SK-N-SH (cell line): ENCODE measurements around the gene PDE6B. TPM values are rescaled to one million over a fixed set of nuclear protein-coding genes. Genes with fewer than 3 reads are reported as not detected.

Experiments
- CTCF ChIA-PET: fragments of 300-600, 350-600 bp; formaldehyde crosslinking; extraction: SDS; loops from one replicate; lab custom pipeline; 2021; lab: Yijun Ruan, JAX
- POLR2A ChIA-PET: fragments of 350-600 bp; sonication (Branson Sonifier 250); formaldehyde crosslinking; extraction: SDS; loops from one replicate; lab custom pipeline; 2020; ENCODE audit warnings: antibody characterized with exemption, inconsistent platforms; lab: Yijun Ruan, JAX
- DNase-seq: peaks from one replicate; pipeline ENCODE4 v3.0.0; 2012
- H2AFZ ChIP-seq: fragments of 200-600 bp; sonication (generic); 2 replicates; pipeline ENCODE4 v1.8.1; 2016; ENCODE audit warnings: antibody characterized with exemption, mild to moderate bottlenecking, low read depth
- H3F3A ChIP-seq: fragments of 200-600 bp; sonication (generic); replicated peaks from 2 replicates; pipeline ENCODE3; 2016; ENCODE audit warnings: antibody characterized with exemption, mild to moderate bottlenecking; ENCODE audit not compliant: insufficient read depth
- H3K27ac ChIP-seq, 2 experiments: fragments of 200-500 bp in 1 of 2; fragments of 200-600 bp in 1 of 2; sonication (Bioruptor generic) in 1 of 2; sonication (generic), shearing (Covaris generic) in 1 of 2; 2 replicates each; pipeline versions ENCODE4 v1.5.1 to v1.6.1; 2014 to 2016; ENCODE audit warnings: low read depth in 2 of 2, inconsistent platforms in 1 of 2, low read length in 1 of 2, mild to moderate bottlenecking in 1 of 2, mixed read lengths in 1 of 2
- H3K27me3 ChIP-seq: fragments of 200-600 bp; sonication (generic), shearing (Covaris generic); 2 replicates; pipeline ENCODE4 v1.6.1; 2016; ENCODE audit warnings: mixed run types; ENCODE audit not compliant: insufficient read depth
- H3K36me3 ChIP-seq, 2 experiments: fragments of 200-500 bp in 1 of 2; fragments of 200-600 bp in 1 of 2; sonication (Bioruptor generic) in 1 of 2; sonication (generic) in 1 of 2; replicated peaks in 1 of 2; 2 replicates each; pipeline versions ENCODE3 to v1.5.1; 2014 to 2016; ENCODE audit warnings: low read length in 1 of 2, mild to moderate bottlenecking in 1 of 2; ENCODE audit not compliant: insufficient read depth in 2 of 2, control insufficient read depth in 1 of 2
- H3K4me1 ChIP-seq, 2 experiments: fragments of 200-500 bp in 1 of 2; fragments of 200-600 bp in 1 of 2; sonication (Bioruptor generic) in 1 of 2; sonication (generic), shearing (Covaris generic) in 1 of 2; 2 replicates each; pipeline versions ENCODE4 v1.5.1 to v1.6.1; 2014 to 2016; ENCODE audit warnings: low read depth in 1 of 2, low read length in 1 of 2, mixed run types in 1 of 2; ENCODE audit not compliant: insufficient read depth in 2 of 2, control insufficient read depth in 1 of 2
- H3K4me2 ChIP-seq: fragments of 200-600 bp; sonication (generic), shearing (Covaris generic); 2 replicates; pipeline ENCODE4 v1.6.1; 2017; ENCODE audit warnings: mixed run types
- H3K4me3 ChIP-seq, 2 experiments: fragments of 200-500 bp in 1 of 2; fragments of 200-600 bp in 1 of 2; sonication (Bioruptor generic) in 1 of 2; sonication (generic), shearing (Covaris generic) in 1 of 2; 2 replicates each; pipeline versions ENCODE4 v1.5.1 to v1.8.1; 2014 to 2016; ENCODE audit warnings: low read depth in 2 of 2, inconsistent platforms in 1 of 2, low read length in 1 of 2, mild to moderate bottlenecking in 1 of 2, mixed read lengths in 1 of 2, moderate library complexity in 1 of 2
- H3K79me2 ChIP-seq: fragments of 200-600 bp; sonication (generic); 2 replicates; pipeline ENCODE4 v1.8.1; 2017; ENCODE audit warnings: mild to moderate bottlenecking; ENCODE audit not compliant: insufficient read depth
- H3K9ac ChIP-seq: fragments of 200-600 bp; sonication (generic); 2 replicates; pipeline ENCODE4 v1.6.1; 2017; ENCODE audit warnings: mixed run types
- H3K9me2 ChIP-seq: fragments of 200-600 bp; sonication (generic); 2 replicates; pipeline ENCODE4 v1.6.1; 2017; ENCODE audit warnings: mixed run types
- H3K9me3 ChIP-seq: fragments of 200-600 bp; sonication (generic); 2 replicates; pipeline ENCODE4 v1.6.1; 2017; ENCODE audit warnings: mixed run types, mild to moderate bottlenecking, moderate library complexity
- H4K20me1 ChIP-seq: fragments of 200-600 bp; sonication (generic); 2 replicates; pipeline ENCODE4 v1.6.1; 2017; ENCODE audit warnings: mild to moderate bottlenecking, mixed run types; ENCODE audit not compliant: insufficient read depth
- ELF1 ChIP-seq: IDR thresholded peaks from 2 replicates; pipeline ENCODE4 v1.4.0; 2012
- EP300 ChIP-seq, 2 experiments: IDR thresholded peaks; 2 replicates each; pipeline versions ENCODE4 v1.4.0 to v1.6.1; 2012; ENCODE audit warnings: borderline replicate concordance in 1 of 2, low read depth in 1 of 2, low read length in 1 of 2
- FOSL2 ChIP-seq: IDR thresholded peaks from 2 replicates; pipeline ENCODE4 v1.4.0; 2012; ENCODE audit warnings: low read depth, mild to moderate bottlenecking, moderate library complexity, borderline replicate concordance
- GATA2 ChIP-seq: sonication (generic); formaldehyde crosslinking; IDR thresholded peaks from 2 replicates; pipeline ENCODE4 v1.5.0; 2020; ENCODE audit warnings: mild to moderate bottlenecking, missing genetic modification reagents
- IRF3 ChIP-seq: fragments of 150-350 bp; IDR thresholded peaks from 2 replicates; pipeline ENCODE4 v1.6.1; 2016; ENCODE audit warnings: mild to moderate bottlenecking, low read depth, low read length
- MAX ChIP-seq: IDR thresholded peaks from 2 replicates; pipeline ENCODE4 v1.4.0; 2012; ENCODE audit warnings: low read depth
- MEF2A ChIP-seq: IDR thresholded peaks from 2 replicates; pipeline ENCODE4 v1.4.0; 2012; ENCODE audit warnings: low read depth, borderline replicate concordance
- NRF1 ChIP-seq: IDR thresholded peaks from 2 replicates; pipeline ENCODE4 v1.6.1; 2012; ENCODE audit warnings: low read depth, mild to moderate bottlenecking, low read length
- REST ChIP-seq: IDR thresholded peaks from 2 replicates; pipeline ENCODE4 v1.6.1; 2012; ENCODE audit warnings: mild to moderate bottlenecking, low read depth, low read length, moderate library complexity
- RXRA ChIP-seq: IDR thresholded peaks from 2 replicates; pipeline ENCODE4 v1.4.0; 2012; ENCODE audit warnings: low read depth, mild to moderate bottlenecking, borderline replicate concordance
- SIN3A ChIP-seq: IDR thresholded peaks from 2 replicates; pipeline ENCODE4 v1.6.1; 2012; ENCODE audit warnings: low read depth, mild to moderate bottlenecking, low read length, moderate library complexity, borderline replicate concordance
- SMC3 ChIP-seq: IDR thresholded peaks from 2 replicates; pipeline ENCODE4 v1.6.1; 2012; ENCODE audit warnings: low read depth, low read length, improper control_type of control experiment
- TAF1 ChIP-seq: IDR thresholded peaks from 2 replicates; pipeline ENCODE4 v1.6.1; 2012; ENCODE audit warnings: low read depth, mild to moderate bottlenecking, low read length, moderate library complexity, borderline replicate concordance
- TCF12 ChIP-seq: IDR thresholded peaks from 2 replicates; pipeline ENCODE4 v1.4.0; 2012
- TEAD4 ChIP-seq: IDR thresholded peaks from 2 replicates; pipeline ENCODE4 v1.4.0; 2012; ENCODE audit warnings: mild to moderate bottlenecking, borderline replicate concordance; ENCODE audit not compliant: insufficient read depth
- USF1 ChIP-seq: IDR thresholded peaks from 2 replicates; pipeline ENCODE4 v1.4.0; 2012; ENCODE audit warnings: low read depth, borderline replicate concordance
- YY1 ChIP-seq: IDR thresholded peaks from 2 replicates; pipeline ENCODE4 v1.4.0; 2012; ENCODE audit warnings: low read depth, mild to moderate bottlenecking
- WGBS: methylation state at CpG from one replicate; pipeline ENCODE4 v1.1.6; 2017; ENCODE audit warnings: low lambda C conversion rate; 5-methylcytosine and 5-hydroxymethylcytosine counted together
- polyA plus RNA-seq, 3 experiments: library from polyadenylated mRNA; depleted of rRNA; stranded (reverse); fragments of >200 nt; gene quantifications; 2 replicates each; pipeline ENCODE4 v1.2.3, GENCODE V29; 2012

Gene PDE6B
- polyA plus RNA-seq, 1 of the 3 experiments (the other 2 are of a cell fraction): 1.2 TPM

GRCh38 chr4:616911-617643 is 8.3 kb upstream of the PDE6B start (continued):
- TF ChIP-seq REST (no peak), GATA2 (CRISPR knock-in tag) (no peak), YY1 (no peak), NRF1 (no peak), FOSL2 (no peak), TAF1 (no peak), MEF2A (no peak)

GRCh38 chr4:617644-618641 is 7.4 kb upstream of the PDE6B start:
- Histone ChIP-seq H3K79me2 (no peaks in the 10 kb centered on the region), H3K9me3 (no peaks in the 10 kb centered on the region), H4K20me1 (no peaks in the 10 kb centered on the region), H3K4me3 (no peak overlapping the region), H2AFZ (no peak overlapping the region), H3K27ac (no peak overlapping the region), H3K27me3 (peaks cover 13% of the 10 kb centered on the region; the same call in 1 of the 2 replicates), H3K36me3 (no peaks in the 10 kb centered on the region), H3K9ac (no peak overlapping the region), H3K4me1 (no peaks in the 10 kb centered on the region), H3K4me2 (no peak overlapping the region), H3K9me2 (no peaks in the 10 kb centered on the region), H3F3A (peaks cover 3% of the 10 kb centered on the region)
- TF ChIP-seq TCF12 (no peak), USF1 (no peak), SIN3A (no peak), ELF1 (no peak), RXRA (no peak), TEAD4 (no peak), SMC3 (no peak), TAF1 (no peak), MAX (no peak), EP300 (IDR thresholded peaks at IDR 0.05; ENCODE audit: borderline replicate concordance in 1 of 2, low read depth in 1 of 2, low read length in 1 of 2) (no peak), IRF3 (no peak)
- WGBS: 20% methylated on average over 16 of the region's 18 CpGs
- ChIA-PET CTCF (interaction anchor here (1.0 to 1.3 kb wide), 2 partner anchors 10 to 31 kb away, joined by 3 read pairs; no protein-coding TSS in a partner anchor), POLR2A (no interaction called here)
- no peak for DNase-seq
